ENCODE results near the gene DEXI.

Gene DEXI

DNA sequence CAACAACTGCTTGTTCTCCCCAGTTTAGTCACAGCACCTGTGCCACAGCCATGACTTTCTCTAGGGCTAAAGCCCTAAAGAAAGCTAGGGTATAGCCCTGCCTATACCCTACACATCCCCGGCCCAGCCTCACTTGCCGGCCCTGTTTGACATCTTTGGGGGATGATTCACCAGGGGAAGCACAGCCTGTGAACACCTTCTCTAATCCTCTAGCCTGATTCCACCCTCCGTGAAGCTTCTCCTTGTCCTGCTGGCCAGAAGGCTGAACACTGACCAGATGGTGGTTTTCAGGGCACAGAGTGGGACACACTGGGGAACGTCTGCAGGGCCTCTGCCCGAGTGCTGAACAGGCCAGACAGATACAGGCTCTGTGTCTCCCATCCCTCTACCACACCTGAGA lies 8.1 kb upstream of the DEXI start:
- TF ChIP-seq, protein P1, sequence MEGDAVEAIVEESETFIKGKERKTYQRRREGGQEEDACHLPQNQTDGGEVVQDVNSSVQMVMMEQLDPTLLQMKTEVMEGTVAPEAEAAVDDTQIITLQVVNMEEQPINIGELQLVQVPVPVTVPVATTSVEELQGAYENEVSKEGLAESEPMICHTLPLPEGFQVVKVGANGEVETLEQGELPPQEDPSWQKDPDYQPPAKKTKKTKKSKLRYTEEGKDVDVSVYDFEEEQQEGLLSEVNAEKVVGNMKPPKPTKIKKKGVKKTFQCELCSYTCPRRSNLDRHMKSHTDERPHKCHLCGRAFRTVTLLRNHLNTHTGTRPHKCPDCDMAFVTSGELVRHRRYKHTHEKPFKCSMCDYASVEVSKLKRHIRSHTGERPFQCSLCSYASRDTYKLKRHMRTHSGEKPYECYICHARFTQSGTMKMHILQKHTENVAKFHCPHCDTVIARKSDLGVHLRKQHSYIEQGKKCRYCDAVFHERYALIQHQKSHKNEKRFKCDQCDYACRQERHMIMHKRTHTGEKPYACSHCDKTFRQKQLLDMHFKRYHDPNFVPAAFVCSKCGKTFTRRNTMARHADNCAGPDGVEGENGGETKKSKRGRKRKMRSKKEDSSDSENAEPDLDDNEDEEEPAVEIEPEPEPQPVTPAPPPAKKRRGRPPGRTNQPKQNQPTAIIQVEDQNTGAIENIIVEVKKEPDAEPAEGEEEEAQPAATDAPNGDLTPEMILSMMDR (conservative IDR thresholded peaks at IDR 0.05; ENCODE audit: low read length) = no peak
- DNase-seq (ENCODE audit: low read depth) = no peak
- H3K4me3 ChIP-seq (ENCODE audit: low read length) = no peak overlapping the region

DNA sequence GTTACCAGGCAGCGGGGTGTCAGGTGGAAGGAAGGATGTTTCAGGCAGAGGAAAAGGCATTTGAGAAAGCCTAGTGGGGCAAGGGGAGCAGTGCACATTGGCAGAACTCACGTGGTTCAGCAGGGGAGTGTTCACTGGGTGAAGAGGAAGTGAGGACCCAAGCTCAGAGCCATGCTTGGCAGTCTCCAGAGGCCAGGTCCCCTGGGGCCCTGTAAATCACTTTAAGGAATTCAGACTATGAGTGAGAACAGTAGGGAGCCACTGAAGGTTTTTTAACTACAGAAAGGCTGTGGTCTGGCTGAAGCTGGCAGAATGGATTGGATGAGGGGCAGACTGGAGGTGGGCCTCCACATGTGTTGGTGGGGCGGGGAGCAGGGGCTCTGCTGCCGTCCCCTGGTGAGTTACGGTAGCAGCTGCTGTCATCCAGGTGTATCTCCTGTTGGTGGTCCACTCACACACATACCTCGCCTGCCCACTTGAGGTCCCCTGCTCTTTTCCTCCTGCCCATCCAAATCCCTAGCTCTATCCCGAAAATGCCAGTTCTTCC lies 7.2 kb upstream of the DEXI start:
- H3K4me3 ChIP-seq (ENCODE audit: low read length) = no peak overlapping the region
- TF ChIP-seq, protein P1 (conservative IDR thresholded peaks at IDR 0.05; ENCODE audit: low read length) = peak; percentile 10; the same call in 1 of the 2 replicates
- peak; percentile 64 for DNase-seq (ENCODE audit: low read depth)

DNA sequence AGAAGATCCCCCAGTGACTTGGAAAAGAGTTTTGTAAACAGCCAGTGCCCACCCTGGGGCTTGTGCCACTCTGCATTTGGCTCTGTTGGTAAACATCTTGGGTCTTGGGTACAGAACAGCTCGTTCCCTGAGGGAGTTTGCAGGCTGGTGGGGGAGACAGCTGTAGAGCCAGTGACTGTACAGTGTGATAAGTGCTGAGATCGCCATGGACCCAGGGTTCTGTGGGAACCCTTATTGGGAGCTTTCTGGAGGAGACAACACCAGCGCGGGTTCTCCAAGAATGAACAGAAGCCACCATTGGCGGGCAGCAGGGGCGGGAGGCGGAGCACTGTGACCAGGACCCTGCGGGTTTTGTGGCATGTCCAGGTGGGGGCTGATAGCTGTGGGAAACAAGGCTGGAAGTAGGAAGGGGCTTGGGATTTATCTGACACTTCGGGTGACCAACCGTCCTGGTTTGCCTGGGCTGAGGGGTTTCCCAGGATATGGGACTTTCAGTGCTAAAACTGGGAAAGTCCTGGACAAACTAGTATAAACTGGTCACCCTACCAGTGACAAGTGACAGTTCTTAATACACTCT lies 5.0 kb upstream of the DEXI start:
- TF ChIP-seq, protein P1 (conservative IDR thresholded peaks at IDR 0.05; ENCODE audit: low read length) = no peak
- H3K4me3 ChIP-seq (ENCODE audit: low read length) = no peak overlapping the region
- DNase-seq (ENCODE audit: low read depth) = no peak

DNA sequence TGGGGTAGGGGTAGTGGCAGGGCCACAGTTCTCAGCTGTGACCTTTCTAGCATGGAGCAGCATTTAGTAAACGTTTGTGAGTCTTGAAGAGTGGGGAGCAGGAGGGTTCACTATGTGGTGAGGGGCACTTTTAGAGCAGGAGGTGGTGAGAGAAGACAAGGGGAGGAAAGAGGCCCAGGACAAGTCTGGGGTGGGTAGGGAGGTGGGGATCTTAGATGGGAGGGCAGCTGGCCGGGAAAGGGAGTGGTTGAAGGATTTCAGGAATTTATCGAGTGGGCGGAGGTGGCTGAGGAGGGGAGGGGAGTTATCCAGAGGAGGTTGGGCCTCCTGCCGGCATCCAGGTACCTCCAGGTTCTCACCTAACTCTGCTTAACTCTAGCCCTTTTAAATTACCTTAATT lies 4.0 kb upstream of the DEXI start:
- TF ChIP-seq, protein P1 (conservative IDR thresholded peaks at IDR 0.05; ENCODE audit: low read length) = no peak
- no peak for DNase-seq (ENCODE audit: low read depth)
- peak overlapping the region; percentile 80 for H3K4me3 ChIP-seq (ENCODE audit: low read length)

DNA sequence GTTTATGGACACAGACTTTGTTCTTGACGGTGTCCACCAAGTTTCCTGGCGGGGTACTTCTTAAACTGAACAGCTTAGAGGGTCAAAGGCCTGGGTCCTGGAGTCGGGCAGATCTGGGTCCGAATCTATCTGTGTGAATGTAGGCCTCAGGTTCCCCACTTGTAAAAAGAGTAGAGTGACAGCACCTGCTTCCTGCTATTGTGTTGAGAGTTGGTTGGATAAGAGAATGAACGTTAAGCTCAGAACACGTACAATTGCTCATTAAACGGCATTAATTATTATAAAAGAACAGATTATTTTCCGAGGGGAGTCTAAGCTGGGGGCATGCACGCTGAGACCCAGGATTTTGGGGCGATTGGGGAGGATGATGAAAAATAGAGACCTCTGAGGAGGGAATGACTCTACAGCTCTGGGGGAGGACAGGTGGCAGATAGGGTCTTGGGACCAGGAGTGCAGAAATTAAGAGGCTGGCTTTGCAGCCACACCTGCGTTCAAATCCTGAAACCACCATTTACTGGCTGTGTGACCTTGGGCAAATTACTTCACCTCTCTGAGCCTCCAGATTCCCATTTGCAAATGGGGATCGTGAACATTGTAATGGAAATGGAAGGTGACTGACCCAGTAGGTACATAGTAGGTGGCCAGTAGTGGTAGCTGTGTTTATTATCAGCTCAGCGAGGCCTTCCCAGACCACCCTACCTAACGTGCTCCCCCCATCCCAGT lies 3.0 kb upstream of the DEXI start:
- H3K4me3 ChIP-seq (ENCODE audit: low read length) = peak overlapping the region; percentile 80
- no peak for DNase-seq (ENCODE audit: low read depth)
- TF ChIP-seq, protein P1 (conservative IDR thresholded peaks at IDR 0.05; ENCODE audit: low read length) = no peak

DNA sequence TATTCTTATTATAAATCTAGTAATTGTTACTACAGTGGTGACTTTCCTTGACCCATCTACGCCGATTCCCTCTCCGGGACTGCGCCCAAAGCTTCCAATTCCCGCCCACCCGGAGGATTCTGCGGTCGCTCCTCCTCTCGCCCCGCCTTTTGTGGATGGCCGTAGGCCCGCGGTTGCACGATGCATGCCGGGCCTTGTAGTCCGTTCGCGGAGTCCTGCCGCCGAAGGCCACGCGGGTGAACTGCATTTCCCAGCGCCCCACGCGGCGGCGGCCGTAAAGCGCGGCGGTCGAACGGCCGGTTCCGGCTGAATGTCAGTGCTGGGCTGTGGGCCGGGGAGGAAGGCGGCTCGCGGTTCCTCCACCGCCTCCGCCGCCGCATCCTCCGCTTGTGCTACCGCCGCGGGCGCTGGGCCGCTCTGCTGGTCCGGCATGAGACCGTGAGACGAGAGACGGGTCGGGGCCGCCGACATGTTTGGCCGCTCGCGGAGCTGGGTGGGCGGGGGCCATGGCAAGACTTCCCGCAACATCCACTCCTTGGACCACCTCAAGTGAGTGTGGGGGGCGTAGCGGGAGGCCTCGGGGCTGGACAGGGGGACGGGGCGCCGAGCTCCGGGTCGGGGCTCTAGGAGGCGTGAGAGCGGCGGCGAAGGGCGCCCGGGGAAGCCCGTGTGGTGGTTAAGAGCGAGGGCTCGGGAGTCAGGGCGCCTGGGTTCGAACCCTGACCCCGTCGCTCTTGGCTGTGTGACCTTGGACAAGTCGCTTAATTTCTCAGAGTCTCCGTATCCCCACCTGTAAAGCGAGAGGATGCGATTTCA lies 2.2 kb upstream of the DEXI start, which contains the start of gene CLEC16A:
CLEC16A (plus strand) TSS at position 316 of the 816 bp plus-strand sequence; CDS start at position 470, 154 bp downstream.
- DNase-seq (ENCODE audit: low read depth) = peak; percentile 96
- TF ChIP-seq, protein P1 (conservative IDR thresholded peaks at IDR 0.05; ENCODE audit: low read length) = no peak
- H3K4me3 ChIP-seq (ENCODE audit: low read length) = peak within 1 kb of the TSS; percentile 80
